HEK293 (cell line): Measurements from ENCODE around the gene COL6A6.

Experiments
- TF ChIP-seq, protein P1 (sequence below): fragments of 450-650 bp; formaldehyde crosslinking; IDR thresholded peaks from 2 replicates; pipeline ENCODE4 v1.5.1; 2016; ENCODE audit warnings: missing biosample characterization, missing genetic modification characterization, low read depth

The COL6A6 gene

GRCh38 chr3:130565224-130565623, 48.2 kb downstream of the COL6A6 start (continued):
- TF ChIP-seq, protein P1, sequence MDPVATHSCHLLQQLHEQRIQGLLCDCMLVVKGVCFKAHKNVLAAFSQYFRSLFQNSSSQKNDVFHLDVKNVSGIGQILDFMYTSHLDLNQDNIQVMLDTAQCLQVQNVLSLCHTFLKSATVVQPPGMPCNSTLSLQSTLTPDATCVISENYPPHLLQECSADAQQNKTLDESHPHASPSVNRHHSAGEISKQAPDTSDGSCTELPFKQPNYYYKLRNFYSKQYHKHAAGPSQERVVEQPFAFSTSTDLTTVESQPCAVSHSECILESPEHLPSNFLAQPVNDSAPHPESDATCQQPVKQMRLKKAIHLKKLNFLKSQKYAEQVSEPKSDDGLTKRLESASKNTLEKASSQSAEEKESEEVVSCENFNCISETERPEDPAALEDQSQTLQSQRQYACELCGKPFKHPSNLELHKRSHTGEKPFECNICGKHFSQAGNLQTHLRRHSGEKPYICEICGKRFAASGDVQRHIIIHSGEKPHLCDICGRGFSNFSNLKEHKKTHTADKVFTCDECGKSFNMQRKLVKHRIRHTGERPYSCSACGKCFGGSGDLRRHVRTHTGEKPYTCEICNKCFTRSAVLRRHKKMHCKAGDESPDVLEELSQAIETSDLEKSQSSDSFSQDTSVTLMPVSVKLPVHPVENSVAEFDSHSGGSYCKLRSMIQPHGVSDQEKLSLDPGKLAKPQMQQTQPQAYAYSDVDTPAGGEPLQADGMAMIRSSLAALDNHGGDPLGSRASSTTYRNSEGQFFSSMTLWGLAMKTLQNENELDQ, result no peak
